ENCODE results near the gene MTSS2.
"Not testable (repeated sequence)": the region's sequence is repeated elsewhere in the genome, so short reads cannot be mapped to it uniquely, and the experiment has no call there.

DNA sequence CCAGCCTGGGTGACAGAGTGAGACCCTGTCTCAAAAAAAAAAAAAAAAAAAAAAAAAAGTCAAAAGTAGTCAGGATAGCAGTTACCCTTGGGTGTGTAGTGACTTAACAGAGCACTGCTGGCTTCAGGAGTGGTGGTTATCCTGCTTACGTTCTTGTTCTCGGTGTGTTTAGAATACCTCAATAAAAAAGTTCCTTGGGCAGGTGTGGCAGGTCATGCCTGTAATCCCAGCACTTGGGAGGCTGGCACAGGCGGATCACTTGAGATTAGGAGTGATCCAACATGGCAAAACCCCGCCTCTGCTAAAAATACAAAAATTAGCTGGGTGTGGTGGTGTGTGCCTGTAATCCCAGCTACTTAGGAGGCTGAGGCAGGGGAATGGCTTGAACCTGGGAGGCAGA lies 14.9 kb downstream of the MTSS2 start:
- TF ChIP-seq, protein P1, sequence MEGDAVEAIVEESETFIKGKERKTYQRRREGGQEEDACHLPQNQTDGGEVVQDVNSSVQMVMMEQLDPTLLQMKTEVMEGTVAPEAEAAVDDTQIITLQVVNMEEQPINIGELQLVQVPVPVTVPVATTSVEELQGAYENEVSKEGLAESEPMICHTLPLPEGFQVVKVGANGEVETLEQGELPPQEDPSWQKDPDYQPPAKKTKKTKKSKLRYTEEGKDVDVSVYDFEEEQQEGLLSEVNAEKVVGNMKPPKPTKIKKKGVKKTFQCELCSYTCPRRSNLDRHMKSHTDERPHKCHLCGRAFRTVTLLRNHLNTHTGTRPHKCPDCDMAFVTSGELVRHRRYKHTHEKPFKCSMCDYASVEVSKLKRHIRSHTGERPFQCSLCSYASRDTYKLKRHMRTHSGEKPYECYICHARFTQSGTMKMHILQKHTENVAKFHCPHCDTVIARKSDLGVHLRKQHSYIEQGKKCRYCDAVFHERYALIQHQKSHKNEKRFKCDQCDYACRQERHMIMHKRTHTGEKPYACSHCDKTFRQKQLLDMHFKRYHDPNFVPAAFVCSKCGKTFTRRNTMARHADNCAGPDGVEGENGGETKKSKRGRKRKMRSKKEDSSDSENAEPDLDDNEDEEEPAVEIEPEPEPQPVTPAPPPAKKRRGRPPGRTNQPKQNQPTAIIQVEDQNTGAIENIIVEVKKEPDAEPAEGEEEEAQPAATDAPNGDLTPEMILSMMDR (IDR thresholded peaks at IDR 0.05; ENCODE audit: insufficient read depth, low read length, poor library complexity, severe bottlenecking), result not testable (repeated sequence)
- TF ChIP-seq EZH2phosphoT487 (conservative IDR thresholded peaks at IDR 0.05; ENCODE audit: low read length), result not testable (repeated sequence)
